Right hindlimb (tissue), 1 donor: Measurements from ENCODE around the gene OTULINL.
A peak's percentile ranks its signal among the peaks of the same experiment; 100 is the strongest.
"Not testable (repeated sequence)": the region's sequence is repeated elsewhere in the genome, so short reads cannot be mapped to it uniquely, and the experiment has no call there.

Source experiments
- DNase-seq: peaks from one replicate; pipeline ENCODE4 v3.0.0-alpha.2; 2018

OTULINL gene

GRCh38 chr5:14581106-14581890 lies at the start of gene OTULINL:
TSS of gene OTULINL (plus strand) at chr5:14581792. CDS start at chr5:14581895, 103 bp downstream.
- DNase-seq = peak; percentile 92

GRCh38 chr5:14532180-14532579 lies 49.4 kb upstream of the OTULINL start:
- no peak for DNase-seq

GRCh38 chr5:14534773-14535172 lies 46.8 kb upstream of the OTULINL start:
- DNase-seq = peak; percentile 42

- no peak for DNase-seq
These were observed 36.3 kb upstream of the OTULINL start for GRCh38 chr5:14545308-14545707.

- no peak for DNase-seq
These were observed 35.7 kb upstream of the OTULINL start for GRCh38 chr5:14545862-14546261.

GRCh38 chr5:14547666-14548065 lies 33.9 kb upstream of the OTULINL start:
- DNase-seq = no peak

- DNase-seq = no peak
These were observed 30.4 kb upstream of the OTULINL start for GRCh38 chr5:14551211-14551610.

- DNase-seq = no peak
These were observed 29.6 kb upstream of the OTULINL start for GRCh38 chr5:14552017-14552416.

- not testable (repeated sequence) for DNase-seq
These were observed 27.3 kb upstream of the OTULINL start for GRCh38 chr5:14554288-14554687.

GRCh38 chr5:14556015-14556414 lies 25.6 kb upstream of the OTULINL start:
- DNase-seq = no peak

- DNase-seq = no peak
These were observed 24.3 kb upstream of the OTULINL start for GRCh38 chr5:14557203-14557770.

- no peak for DNase-seq
These were observed 23.7 kb upstream of the OTULINL start for GRCh38 chr5:14557791-14558415.

- DNase-seq = no peak
These were observed 21.4 kb upstream of the OTULINL start for GRCh38 chr5:14560091-14560595.

GRCh38 chr5:14561741-14562140 lies 19.9 kb upstream of the OTULINL start:
- DNase-seq = no peak

GRCh38 chr5:14568333-14568732 lies 13.3 kb upstream of the OTULINL start:
- DNase-seq = no peak

- DNase-seq = no peak
These were observed 11.5 kb upstream of the OTULINL start for GRCh38 chr5:14569948-14570691.

GRCh38 chr5:14571901-14572300 lies 9.7 kb upstream of the OTULINL start:
- no peak for DNase-seq

GRCh38 chr5:14572385-14572784 lies 9.2 kb upstream of the OTULINL start:
- no peak for DNase-seq

- DNase-seq = no peak
These were observed 8.8 kb upstream of the OTULINL start for GRCh38 chr5:14572836-14573235.

- no peak for DNase-seq
These were observed 7.5 kb upstream of the OTULINL start for GRCh38 chr5:14574096-14574495.

- DNase-seq = no peak
These were observed 6.6 kb upstream of the OTULINL start for GRCh38 chr5:14574891-14575508.

GRCh38 chr5:14576206-14576605 lies 5.4 kb upstream of the OTULINL start:
- DNase-seq = no peak
